Lower lobe of right lung (tissue), 2 donors: ENCODE measurements around the gene GTF2F1. TPM values are rescaled to one million over a fixed set of nuclear protein-coding genes. Genes with fewer than 3 reads are reported as not detected.

ENCODE experiments used
- ATAC-seq, 2 donors: fragments of 200-7000 bp; cut with Tn5 transposase; one replicate each; pipeline ENCODE4 v1.9.1; 2020 to 2022; ENCODE audit warnings: mild to moderate bottlenecking in 2 of 2, moderate library complexity in 2 of 2
- DNase-seq: peaks from one replicate; pipeline ENCODE4 v3.0.0-alpha.2; 2020
- H3K27ac ChIP-seq: fragments of 200-600 bp; one replicate; pipeline ENCODE4 v1.8.0; 2022
- H3K27me3 ChIP-seq: fragments of 200-600 bp; one replicate; pipeline ENCODE4 v1.8.0; 2022; ENCODE audit warnings: low read depth
- H3K36me3 ChIP-seq: fragments of 200-600 bp; one replicate; pipeline ENCODE4 v1.8.0; 2022; ENCODE audit warnings: mild to moderate bottlenecking
- H3K4me1 ChIP-seq: fragments of 200-600 bp; one replicate; pipeline ENCODE4 v1.8.0; 2022
- H3K4me3 ChIP-seq: fragments of 200-600 bp; one replicate; pipeline ENCODE4 v1.8.0; 2022; ENCODE audit warnings: mild to moderate bottlenecking
- H3K9me3 ChIP-seq: fragments of 200-600 bp; one replicate; pipeline ENCODE4 v1.8.0; 2022
- CTCF ChIP-seq: fragments of 200-600 bp; IDR thresholded peaks from one replicate; pipeline ENCODE4 v1.8.0; 2022; ENCODE audit warnings: antibody characterized with exemption, mild to moderate bottlenecking
- intact Hi-C: fragments of 100-400 bp; cut with DNase I; formaldehyde crosslinking; loops from one replicate; pipeline ENCODE4 v1.11.0; 2022
- microRNA-seq: library from miRNA; unstranded; fragments of <30 nt; microRNA quantifications from one replicate; pipeline ENCODE4 v1.2.0, GENCODE V29; 2020; ENCODE audit warnings: borderline number of aligned reads
- total RNA-seq: library from RNA; stranded (reverse); fragmentation: NEBNext Ultra II Directional; extraction: Animal tissue kit (Norgen Biotek cat#: 25700); gene quantifications from one replicate; pipeline ENCODE4 v1.2.1, GENCODE V29; 2021
- donor health status: DM: no; HTN: yes; CAD: no; lungs with severe emphysema.

Gene GTF2F1
- total RNA-seq, 1 donor from 2014 or later, result 49.4 TPM

GRCh38 chr19:6334490-6335285, 58.3 kb downstream of the GTF2F1 start:
- ATAC-seq, result no peak

DNA sequence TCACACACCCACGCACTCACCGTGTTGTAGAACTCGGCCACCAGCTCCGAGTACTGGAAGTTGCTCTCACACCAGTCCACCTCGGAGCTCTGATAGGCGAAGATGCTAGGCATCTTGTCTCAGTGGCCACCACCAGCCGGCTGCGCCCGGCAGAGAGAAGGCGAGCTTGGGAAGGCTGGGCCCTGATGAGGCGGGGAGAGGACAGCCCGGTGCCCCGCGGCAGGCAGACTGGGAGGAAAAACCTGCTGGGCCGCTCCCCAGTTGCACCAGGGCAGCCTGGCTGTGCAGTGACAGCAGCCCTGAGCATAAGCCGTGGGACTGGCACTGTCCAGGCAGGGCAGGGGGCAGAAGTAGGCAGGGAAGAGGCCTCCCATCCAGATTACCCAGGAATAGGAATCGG, 59.5 kb downstream of the GTF2F1 start, which contains the start of gene ACER1:
Gene ACER1, minus strand, starts transcription at position 174 of the 400 bp plus-strand sequence. Its CDS starts 61 bp downstream, at position 113.
- no peaks in the 10 kb centered on the region for H3K4me1 ChIP-seq
- no peaks in the 10 kb centered on the region for H3K36me3 ChIP-seq
- H3K9me3 ChIP-seq, result no peaks in the 10 kb centered on the region
- no peak for TF ChIP-seq CTCF
- ATAC-seq (no peak), DNase-seq (no peak)
- H3K27me3 ChIP-seq, result no peaks in the 10 kb centered on the region
- intact Hi-C loops, result no loop called here
- no peak within 1 kb of the TSS for H3K4me3 ChIP-seq
- no peak within 1 kb of the TSS for H3K27ac ChIP-seq

More at GRCh38 chr19:6334490-6335285, 58.3 kb downstream of the GTF2F1 start:
- Histone ChIP-seq H3K4me3 (no peak overlapping the region), H3K27me3 (no peaks in the 10 kb centered on the region), H3K27ac (no peak overlapping the region), H3K4me1 (no peaks in the 10 kb centered on the region), H3K36me3 (no peaks in the 10 kb centered on the region), H3K9me3 (no peaks in the 10 kb centered on the region)
- DNase-seq, result no peak
- no peak for TF ChIP-seq CTCF
- intact Hi-C loops, result no loop called here

Small RNA genes within 50 kb of the gene (microRNA-seq; reads per million reads assigned to microRNA genes)
- gene MIR3940, result 2.5 reads per million
- not detected for gene MIR6790
- gene MIR6885, result not detected

Other genes with a start within 250 kb of the GTF2F1 start
- 61.9 TPM for gene MLLT1, start 113.2 kb downstream of the GTF2F1 start, total RNA-seq
- gene ACER1, start 59.6 kb downstream of the GTF2F1 start, total RNA-seq, result not detected
- 48.7 TPM for gene CLPP, start 31.6 kb downstream of the GTF2F1 start, total RNA-seq
- 61.5 TPM for gene ALKBH7, start 20.4 kb downstream of the GTF2F1 start, total RNA-seq
- gene PSPN, start 17.2 kb downstream of the GTF2F1 start, total RNA-seq, result 2.2 TPM
- gene KHSRP, start 31.6 kb upstream of the GTF2F1 start, total RNA-seq, result 173 TPM
- gene SLC25A41, start 40.6 kb upstream of the GTF2F1 start, total RNA-seq, result not detected
- 44.9 TPM for gene SLC25A23, start 66.6 kb upstream of the GTF2F1 start, total RNA-seq
- 36.3 TPM for gene CRB3, start 71.1 kb upstream of the GTF2F1 start, total RNA-seq
- 15.1 TPM for gene DENND1C, start 88.6 kb upstream of the GTF2F1 start, total RNA-seq
- 1.2 TPM for gene TUBB4A, start 109.1 kb upstream of the GTF2F1 start, total RNA-seq
- 4.1 TPM for gene TNFSF9, start 137.9 kb upstream of the GTF2F1 start, total RNA-seq
- gene CD70, start 198.0 kb upstream of the GTF2F1 start, total RNA-seq, result 2.6 TPM